CD4-positive, alpha-beta T cell treated with Interleukin-6 at 100 ng/mL for 8 hours (primary cell): ENCODE data around the gene SRRM1.
"Not testable (repeated sequence)": the region's sequence is repeated elsewhere in the genome, so short reads cannot be mapped to it uniquely, and the experiment has no call there.

ENCODE experiments used
- DNase-seq: peaks from one replicate; pipeline ENCODE4 v3.0.0-alpha.2; 2020; ENCODE audit warnings: mixed read lengths, low spot score

The SRRM1 gene

GRCh38 chr1:24644100-24644384 is 940 bp downstream of the SRRM1 start:
- DNase-seq, result no peak

- DNase-seq, result no peak
Measured at GRCh38 chr1:24648919-24649318, 5.8 kb downstream of the SRRM1 start.

- no peak for DNase-seq
Measured at GRCh38 chr1:24652382-24652781, 9.3 kb downstream of the SRRM1 start.

- no peak for DNase-seq
Measured at GRCh38 chr1:24654010-24654409, 10.9 kb downstream of the SRRM1 start.

GRCh38 chr1:24656046-24656445 is 12.9 kb downstream of the SRRM1 start:
- DNase-seq, result no peak

- DNase-seq, result no peak
Measured at GRCh38 chr1:24657781-24658180, 14.7 kb downstream of the SRRM1 start.

- no peak for DNase-seq
Measured at GRCh38 chr1:24659166-24659904, 16.2 kb downstream of the SRRM1 start.

GRCh38 chr1:24659993-24660665 is 17.0 kb downstream of the SRRM1 start:
- DNase-seq, result no peak

- no peak for DNase-seq
Measured at GRCh38 chr1:24664507-24665033, 21.5 kb downstream of the SRRM1 start.

- no peak for DNase-seq
Measured at GRCh38 chr1:24666794-24667193, 23.7 kb downstream of the SRRM1 start.

GRCh38 chr1:24671372-24671771 is 28.3 kb downstream of the SRRM1 start:
- DNase-seq, result not testable (repeated sequence)

- not testable (repeated sequence) for DNase-seq
Measured at GRCh38 chr1:24672686-24673085, 29.6 kb downstream of the SRRM1 start.

- no peak for DNase-seq
Measured at GRCh38 chr1:24673341-24673740, 30.2 kb downstream of the SRRM1 start.

GRCh38 chr1:24678421-24678820 is 35.3 kb downstream of the SRRM1 start:
- DNase-seq, result not testable (repeated sequence)

- DNase-seq, result no peak
Measured at GRCh38 chr1:24679725-24680124, 36.6 kb downstream of the SRRM1 start.

GRCh38 chr1:24683713-24684162 is 40.6 kb downstream of the SRRM1 start:
- DNase-seq, result no peak

- no peak for DNase-seq
Measured at GRCh38 chr1:24688033-24688432, 44.9 kb downstream of the SRRM1 start.

- peak; percentile 56 for DNase-seq
Measured at GRCh38 chr1:24688621-24689195, 45.6 kb downstream of the SRRM1 start.

GRCh38 chr1:24691051-24691450 is 47.9 kb downstream of the SRRM1 start:
- no peak for DNase-seq

GRCh38 chr1:24692351-24692980 is 49.4 kb downstream of the SRRM1 start:
- DNase-seq, result no peak

GRCh38 chr1:24693827-24694379 is 50.8 kb downstream of the SRRM1 start:
- no peak for DNase-seq

GRCh38 chr1:24694380-24694843 is 51.3 kb downstream of the SRRM1 start:
- DNase-seq, result no peak
